Spleen (tissue), 11 donors: ENCODE results near the gene BAG2. TPM values are rescaled to one million over a fixed set of nuclear protein-coding genes. Genes with fewer than 3 reads are reported as not detected.

Source experiments
- DNase-seq: peaks from one replicate; pipeline ENCODE4 v3.0.0-alpha.2; 2020
- H3K27ac ChIP-seq, 8 donors: fragments of 200-600 bp; sonication (generic) in 7 of 8; 1 replicate in 4 of 8; 2 replicates in 4 of 8; pipeline versions ENCODE4 v1.5.0 to v1.8.0; 2016 to 2021; ENCODE audit warnings: inconsistent platforms in 4 of 8, mild to moderate bottlenecking in 4 of 8, moderate library complexity in 1 of 8
- H3K27me3 ChIP-seq, 7 donors: fragments of 200-600 bp; sonication (generic) in 6 of 7; replicated peaks in 1 of 7; 1 replicate in 4 of 7; 2 replicates in 3 of 7; pipeline versions ENCODE4 v1.5.0 to v1.8.0; 2016 to 2021; ENCODE audit warnings: inconsistent platforms in 3 of 7, mild to moderate bottlenecking in 1 of 7
- H3K36me3 ChIP-seq, 6 donors: fragments of 200-600 bp; sonication (generic) in 5 of 6; 1 replicate in 4 of 6; 2 replicates in 2 of 6; pipeline versions ENCODE4 v1.5.0 to v1.8.0; 2016 to 2021; ENCODE audit warnings: inconsistent platforms in 2 of 6
- H3K4me1 ChIP-seq, 6 donors: fragments of 200-600 bp; sonication (generic) in 5 of 6; 1 replicate in 3 of 6; 2 replicates in 3 of 6; pipeline versions ENCODE4 v1.5.0 to v1.8.0; 2016 to 2021; ENCODE audit warnings: inconsistent platforms in 3 of 6
- H3K4me3 ChIP-seq, 8 donors: fragments of 200-600 bp; sonication (generic) in 7 of 8; 1 replicate in 4 of 8; 2 replicates in 4 of 8; pipeline versions ENCODE4 v1.5.0 to v1.8.0; 2016 to 2021; ENCODE audit warnings: inconsistent platforms in 4 of 8, mild to moderate bottlenecking in 4 of 8, moderate library complexity in 2 of 8
- H3K9me3 ChIP-seq, 8 donors: fragments of 200-600 bp; sonication (generic) in 7 of 8; 1 replicate in 4 of 8; 2 replicates in 4 of 8; pipeline versions ENCODE4 v1.5.0 to v1.8.0; 2016 to 2021; ENCODE audit warnings: inconsistent platforms in 4 of 8
- POLR2A ChIP-seq, 3 donors: fragments of 450-650 bp; IDR thresholded peaks; one replicate each; pipeline ENCODE4 v1.5.1; 2017; ENCODE audit warnings: antibody characterized with exemption in 3 of 3, mild to moderate bottlenecking in 1 of 3
- POLR2AphosphoS5 ChIP-seq, 3 donors: sonication (generic); formaldehyde crosslinking; IDR thresholded peaks; one replicate each; pipeline ENCODE4 v1.5.1; 2017; ENCODE audit warnings: antibody characterized with exemption in 3 of 3
- WGBS, 5 donors: extraction: QIAGEN DNeasy Blood & Tissue Kit in 3 of 5; methylation state at CpG; one replicate each; pipeline versions ENCODE4 v1.1.5 to v1.1.7; 2013 to 2018; 5-methylcytosine and 5-hydroxymethylcytosine counted together
- intact Hi-C: fragments of 100-400 bp; cut with DNase I; formaldehyde crosslinking; loops from one replicate; pipeline ENCODE4 v1.15.0; 2023; ENCODE audit warnings: low total_unique reads
- polyA plus RNA-seq, 3 donors: library from polyadenylated mRNA; stranded (reverse); fragments of 200-250 nt; gene quantifications; one replicate each; pipeline ENCODE4 v1.2.1, GENCODE V29; 2013
- total RNA-seq, 7 donors: library from RNA; depleted of rRNA in 3 of 7; stranded (reverse); fragments of >200 nt in 3 of 7; fragmentation: NEBNext Ultra II Directional in 4 of 7; extraction: Animal tissue kit (Norgen Biotek cat#: 25700) in 4 of 7; gene quantifications; one replicate each; pipeline versions ENCODE4 v1.1.0 to v1.2.1, GENCODE V29; 2016 to 2021
- TF ChIP-seq, protein P1 (sequence below), 11 experiments: fragments of 200-600 bp in 7 of 11; fragments of 450-650 bp in 4 of 11; sonication (generic) in 4 of 11; IDR thresholded peaks in 8 of 11; conservative IDR thresholded peaks in 3 of 11; 1 replicate in 7 of 11; 2 replicates in 4 of 11; pipeline versions ENCODE4 v1.4.0 to v1.8.0; 2016 to 2021; ENCODE audit warnings: antibody characterized with exemption in 11 of 11, inconsistent platforms in 4 of 11, mild to moderate bottlenecking in 1 of 11
- donor health status: healthy with polysubstance abuse.
- donor health status: DM: no; HTN: no; CAD: no; lungs with moderate emphysema.
- donor health status: DM: no; HTN: no; CAD: no.
- donor health status: Bipolar disorder and iron deficiency.
- donor health status: healthy.
- donor health status: DM: no; HTN: no; CAD: no.
- donor health status: DM: yes; HTN: yes; CAD: no.

The BAG2 gene
- total and polyA plus RNA-seq, 10 donors: 0.98 to 3.8 (median 2.0) TPM

DNA sequence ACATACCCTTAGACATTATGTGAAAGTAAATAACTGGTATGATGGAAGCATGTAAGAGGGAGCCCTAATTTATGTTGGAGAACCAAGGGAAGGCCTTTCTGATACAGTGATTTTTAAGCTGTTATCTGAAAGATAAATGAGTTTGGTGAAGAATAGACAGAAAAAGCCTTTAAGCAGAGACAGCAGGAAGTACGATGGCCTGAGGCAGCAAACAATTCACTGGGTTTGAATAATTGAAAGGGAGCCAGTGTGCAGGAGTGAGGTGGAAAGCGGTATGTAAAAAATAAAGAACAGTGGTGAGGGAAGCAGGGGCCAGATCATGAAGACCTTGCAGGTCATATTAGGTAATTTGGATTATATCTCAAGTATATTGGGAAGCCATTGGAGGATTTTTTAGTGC, 54.1 kb downstream of the BAG2 start:
- 71 to 86% (median 85%) methylated on average over 2 of the region's 2 CpGs for WGBS, 5 donors
- DNase-seq: no peak
- Histone ChIP-seq H3K4me3 (no peak overlapping the region), H3K36me3 (no peaks in the 10 kb centered on the region), H3K4me1 (peaks cover 0 to 15% (median 9%) of the 10 kb centered on the region in 6 donors), H3K27ac (no peak overlapping the region), H3K27me3 (peaks cover 0 to 10% (median 0%) of the 10 kb centered on the region in 7 donors), H3K9me3 (no peaks in the 10 kb centered on the region)
- TF ChIP-seq POLR2A (IDR thresholded peaks at IDR 0.05) (no peak), POLR2AphosphoS5 (IDR thresholded peaks at IDR 0.05) (no peak)
- TF ChIP-seq, protein P1, sequence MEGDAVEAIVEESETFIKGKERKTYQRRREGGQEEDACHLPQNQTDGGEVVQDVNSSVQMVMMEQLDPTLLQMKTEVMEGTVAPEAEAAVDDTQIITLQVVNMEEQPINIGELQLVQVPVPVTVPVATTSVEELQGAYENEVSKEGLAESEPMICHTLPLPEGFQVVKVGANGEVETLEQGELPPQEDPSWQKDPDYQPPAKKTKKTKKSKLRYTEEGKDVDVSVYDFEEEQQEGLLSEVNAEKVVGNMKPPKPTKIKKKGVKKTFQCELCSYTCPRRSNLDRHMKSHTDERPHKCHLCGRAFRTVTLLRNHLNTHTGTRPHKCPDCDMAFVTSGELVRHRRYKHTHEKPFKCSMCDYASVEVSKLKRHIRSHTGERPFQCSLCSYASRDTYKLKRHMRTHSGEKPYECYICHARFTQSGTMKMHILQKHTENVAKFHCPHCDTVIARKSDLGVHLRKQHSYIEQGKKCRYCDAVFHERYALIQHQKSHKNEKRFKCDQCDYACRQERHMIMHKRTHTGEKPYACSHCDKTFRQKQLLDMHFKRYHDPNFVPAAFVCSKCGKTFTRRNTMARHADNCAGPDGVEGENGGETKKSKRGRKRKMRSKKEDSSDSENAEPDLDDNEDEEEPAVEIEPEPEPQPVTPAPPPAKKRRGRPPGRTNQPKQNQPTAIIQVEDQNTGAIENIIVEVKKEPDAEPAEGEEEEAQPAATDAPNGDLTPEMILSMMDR (IDR thresholded peaks at IDR 0.05 in 8 of 11, conservative IDR thresholded peaks at IDR 0.05 in 3 of 11): no peak
- intact Hi-C loops: loop anchor here (10.0 kb wide), 1 partner anchor 51 kb away; the partner anchor contains the start of gene BAG2

Other genes with a start within 250 kb of the BAG2 start
- gene BEND6, start 217.2 kb upstream of the BAG2 start, total RNA-seq: 1 to 10 TPM in 1 of 7 donors, under 1 TPM in 5, not detected in 1; 0.26 to 1.0 (median 0.56) TPM
- gene BEND6, start 217.2 kb upstream of the BAG2 start, polyA plus RNA-seq: under 1 TPM; 0.32 to 0.50 (median 0.39) TPM
- gene KIAA1586, start 125.6 kb upstream of the BAG2 start, total RNA-seq: 10 to 100 TPM; 13.5 to 19.8 (median 16.1) TPM
- 1 to 10 TPM; 2.6 to 4.7 (median 3.5) TPM for gene KIAA1586, start 125.6 kb upstream of the BAG2 start, polyA plus RNA-seq
- 100 to 1,000 TPM in 1 of 7 donors, 10 to 100 TPM in 6; 70.2 to 117 (median 86.4) TPM for gene ZNF451, start 82.1 kb upstream of the BAG2 start, total RNA-seq
- gene ZNF451, start 82.1 kb upstream of the BAG2 start, polyA plus RNA-seq: 10 to 100 TPM; 11.1 to 16.6 (median 16.1) TPM
- 1 to 10 TPM; 1.7 to 3.9 (median 2.2) TPM for gene RAB23, start 50.0 kb downstream of the BAG2 start, total RNA-seq
- 1 to 10 TPM in 2 of 3 donors, under 1 TPM in 1; 0.89 to 2.6 (median 1.7) TPM for gene RAB23, start 50.0 kb downstream of the BAG2 start, polyA plus RNA-seq
- gene PRIM2, start 145.3 kb downstream of the BAG2 start, total RNA-seq: 10 to 100 TPM; 12.0 to 20.2 (median 16.8) TPM
- 1 to 10 TPM; 6.0 to 7.3 (median 7.1) TPM for gene PRIM2, start 145.3 kb downstream of the BAG2 start, polyA plus RNA-seq